KBM-7 (cell line): ENCODE results near the gene SMAD2.
"Not testable (repeated sequence)": the region's sequence is repeated elsewhere in the genome, so short reads cannot be mapped to it uniquely, and the experiment has no call there.

Experiments used
- DNase-seq: peaks from one replicate; pipeline ENCODE4 v3.0.0-alpha.2; 2015
- in situ Hi-C: fragments of 300-500 bp; cut with MboI; formaldehyde crosslinking; loops from 2 replicates; pipeline ENCODE4 v1.14.3; 2020; ENCODE audit warnings: low sequenced_read_pairs, low pct_unique_long_range_greater_than_20kb, mixed read lengths

The SMAD2 gene

DNA sequence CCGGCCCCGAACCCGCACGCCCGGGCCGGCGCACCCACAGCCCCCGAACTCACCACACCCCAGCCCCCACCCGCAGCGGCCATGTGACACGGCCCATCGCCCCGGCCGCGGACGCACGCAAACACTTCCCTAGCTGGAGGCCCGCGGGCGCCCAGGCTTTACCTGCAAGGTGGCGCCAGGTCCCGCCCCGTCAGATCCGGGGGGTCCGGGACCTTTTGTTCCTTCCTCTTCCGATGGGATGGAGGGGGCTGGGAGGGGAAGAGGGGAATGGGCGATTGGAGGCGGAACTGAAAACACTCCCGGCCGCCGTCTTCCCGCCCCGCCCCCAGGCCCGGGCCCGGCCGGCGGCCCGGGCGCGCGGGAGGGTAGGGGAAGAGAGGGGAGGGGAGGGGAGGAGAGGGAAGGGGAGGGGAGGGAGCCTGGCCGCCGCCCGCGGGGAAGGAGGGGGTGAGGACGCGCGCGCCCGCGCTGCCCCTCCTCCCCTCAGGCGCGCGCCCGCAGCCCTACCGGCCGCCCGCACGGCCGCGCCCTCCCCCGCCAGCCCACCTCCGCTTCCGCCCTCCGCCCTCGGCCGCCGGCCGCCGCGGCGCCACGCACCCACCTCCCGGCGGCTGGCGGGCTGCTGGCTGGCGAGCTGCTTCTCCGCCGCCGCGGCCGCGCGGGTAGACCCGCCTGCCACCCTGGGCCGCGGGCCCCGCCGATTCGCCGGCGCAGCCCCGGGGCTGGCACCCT, at the start of gene SMAD2:
TSS of gene SMAD2 (minus strand) at position 461 of the 732 bp plus-strand sequence. CDS start 33,903 bp downstream, outside the sequence.
- peak; percentile 86 for DNase-seq
- in situ Hi-C loops, result no loop called here

DNA sequence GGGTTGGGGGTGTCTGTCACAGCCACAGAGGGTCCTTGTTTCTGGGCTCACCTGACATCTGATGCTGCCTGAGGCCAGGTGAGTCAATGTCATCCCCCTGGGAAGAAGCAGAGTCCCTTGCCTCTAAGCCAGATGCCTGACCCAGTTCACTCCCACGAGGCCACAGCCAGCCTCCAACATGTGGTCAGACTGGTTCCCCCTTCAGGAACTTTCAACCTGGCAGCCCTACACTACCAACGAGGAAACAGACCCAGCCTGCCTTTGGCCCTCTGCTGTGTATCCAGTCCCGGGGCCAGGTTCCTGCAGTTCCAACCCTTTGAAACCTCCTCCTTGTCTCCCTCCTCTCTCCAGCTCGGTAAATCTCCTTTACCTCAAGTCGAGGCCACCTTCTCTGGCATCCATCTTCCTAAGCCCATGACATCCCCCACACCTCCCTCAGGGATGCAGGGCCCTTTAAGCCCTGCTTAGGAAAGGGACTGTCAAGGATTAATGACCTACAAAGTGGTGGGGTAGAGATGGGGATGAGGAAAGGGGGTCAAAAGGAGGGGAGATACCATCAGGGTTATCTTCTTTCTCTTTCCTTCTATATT, 49.2 kb upstream of the SMAD2 start:
- in situ Hi-C loops, result no loop called here
- DNase-seq, result peak; percentile 36

DNA sequence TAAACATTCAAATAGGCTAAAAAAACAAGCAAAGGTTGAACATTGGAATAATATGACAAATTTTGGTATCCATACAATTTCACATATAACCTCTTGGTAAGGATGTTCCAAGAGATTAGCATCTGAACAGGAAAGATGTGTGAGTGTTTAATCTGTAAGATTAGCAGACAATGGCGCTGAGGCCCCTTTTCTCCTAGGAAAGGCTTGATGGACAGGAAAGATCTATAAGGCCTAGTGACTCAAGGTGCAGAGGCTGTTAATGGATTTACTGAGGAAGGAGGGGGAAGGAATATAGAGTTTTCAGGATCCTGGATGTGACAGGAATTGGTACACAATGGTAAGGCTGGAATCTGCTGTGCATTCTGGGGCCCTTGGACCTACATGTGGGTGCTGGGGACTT, 48.1 kb upstream of the SMAD2 start:
- in situ Hi-C loops, result no loop called here
- no peak for DNase-seq

DNA sequence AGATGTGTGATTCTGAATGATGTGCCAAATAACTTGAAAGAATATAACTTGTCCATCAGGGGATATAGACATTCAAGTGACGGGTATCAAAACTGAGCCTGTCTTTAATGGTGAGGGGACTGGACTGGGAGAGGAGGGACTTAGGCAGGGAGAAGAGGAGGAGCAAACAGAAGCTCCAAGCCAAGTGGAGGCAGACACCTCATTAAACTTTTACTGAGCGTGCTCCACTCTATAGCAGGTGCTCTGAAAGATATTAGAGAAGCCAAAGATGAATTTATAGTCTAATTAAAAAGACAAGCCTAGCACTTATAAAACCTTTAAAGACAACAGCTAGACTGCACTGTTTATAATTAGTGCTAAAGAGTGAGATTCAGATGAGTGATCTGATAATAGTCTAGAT, 47.7 kb upstream of the SMAD2 start:
- in situ Hi-C loops, result no loop called here
- no peak for DNase-seq

DNA sequence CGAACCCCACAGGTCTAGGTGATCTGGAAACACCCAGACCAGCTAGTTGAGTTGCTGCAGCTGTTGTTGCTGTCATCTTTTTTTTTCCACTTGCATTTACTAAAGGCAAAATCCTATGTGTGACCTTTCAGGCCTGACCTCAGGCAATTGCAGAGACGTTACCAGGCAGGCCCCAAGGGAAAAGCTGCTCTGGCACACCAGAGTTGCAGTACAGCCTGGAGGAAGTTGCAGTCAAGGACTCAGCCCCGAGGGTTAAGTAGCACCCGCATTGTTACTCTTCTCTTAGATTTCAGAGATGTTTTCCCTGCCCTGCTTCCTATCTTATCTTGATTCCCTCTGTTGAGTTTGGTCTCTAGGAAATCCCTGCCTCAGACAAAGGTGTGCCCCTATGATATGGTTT, 45.2 kb upstream of the SMAD2 start:
- in situ Hi-C loops, result no loop called here
- DNase-seq, result peak; percentile 28

DNA sequence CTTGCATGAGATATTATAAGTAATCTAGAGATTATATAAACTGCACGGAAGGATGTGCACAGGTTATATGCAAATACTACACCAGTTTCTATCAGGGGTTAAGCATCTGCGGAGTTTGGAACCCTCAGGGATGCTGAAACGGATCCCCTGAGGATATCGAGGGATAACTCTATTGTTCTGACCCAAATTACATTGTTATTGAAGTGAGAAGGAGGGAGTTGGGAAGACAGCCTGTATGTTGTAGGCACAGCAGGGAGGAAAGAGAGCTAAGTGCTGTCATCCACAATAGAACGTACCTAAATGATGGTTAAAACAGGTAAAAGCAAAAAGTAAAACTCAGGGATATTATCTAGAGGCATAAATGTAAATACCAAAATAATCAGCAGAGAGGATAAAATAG, 44.6 kb upstream of the SMAD2 start:
- in situ Hi-C loops, result no loop called here
- no peak for DNase-seq

DNA sequence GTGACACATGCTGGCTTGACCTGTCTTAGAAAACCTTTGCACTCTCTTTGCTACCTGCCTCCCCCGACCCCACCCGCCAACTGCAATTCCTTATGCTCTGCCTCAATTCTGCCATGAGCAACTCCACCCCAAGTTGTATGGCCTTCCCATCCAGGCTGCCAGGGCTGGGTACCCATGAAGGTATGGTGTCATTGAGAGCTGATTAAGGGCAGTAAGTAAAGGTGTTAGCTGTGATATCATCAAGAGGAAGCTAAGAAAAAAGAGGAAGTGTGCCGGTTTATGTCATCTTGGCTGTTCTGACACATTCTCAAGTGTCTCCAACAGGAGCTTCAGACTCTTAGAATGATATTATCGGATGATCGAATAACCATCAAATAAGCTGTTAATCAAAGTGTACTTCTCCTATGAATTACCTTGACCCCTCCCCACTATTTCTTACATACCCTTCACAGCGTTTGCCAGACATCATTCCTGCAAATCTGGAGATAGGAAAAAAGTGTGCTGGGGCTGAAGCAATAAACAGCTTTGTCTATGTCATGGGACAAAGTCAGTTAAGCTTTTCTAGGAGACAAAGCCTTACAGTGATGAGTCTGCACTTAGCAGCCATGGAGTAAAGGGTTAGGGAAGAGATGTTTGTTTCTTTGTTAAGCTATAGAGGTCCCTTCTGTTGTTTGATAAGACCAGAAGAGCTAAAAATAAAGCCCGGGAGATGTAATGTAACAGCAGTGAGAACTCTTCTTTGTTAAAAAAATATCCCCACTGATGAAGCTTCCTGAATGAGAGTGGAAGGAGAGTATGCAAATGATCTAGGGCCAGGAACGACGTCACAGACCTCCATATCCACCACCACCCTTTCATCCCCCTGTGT, 40.4 kb upstream of the SMAD2 start:
- peak; percentile 86 for DNase-seq
- in situ Hi-C loops, result no loop called here

DNA sequence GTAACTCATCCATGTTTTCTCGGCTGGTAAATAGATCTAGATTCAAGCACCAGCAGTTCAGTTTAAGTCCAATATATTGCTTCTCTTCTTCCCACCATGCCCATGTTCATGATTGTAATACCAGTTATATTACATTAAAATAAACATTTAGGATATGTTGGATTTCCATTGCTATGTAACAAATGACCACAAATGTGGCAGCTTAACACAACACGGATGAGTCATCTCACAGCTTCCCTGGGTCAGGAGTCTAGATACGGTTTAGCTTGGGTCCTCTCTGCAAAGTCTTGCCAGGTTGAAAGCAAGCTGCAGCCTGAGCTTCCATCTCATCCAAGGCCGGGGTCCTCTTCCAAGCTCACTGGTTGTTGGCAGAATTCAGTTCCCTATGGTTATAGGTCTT, 39.4 kb upstream of the SMAD2 start:
- DNase-seq, result no peak
- in situ Hi-C loops, result no loop called here

DNA sequence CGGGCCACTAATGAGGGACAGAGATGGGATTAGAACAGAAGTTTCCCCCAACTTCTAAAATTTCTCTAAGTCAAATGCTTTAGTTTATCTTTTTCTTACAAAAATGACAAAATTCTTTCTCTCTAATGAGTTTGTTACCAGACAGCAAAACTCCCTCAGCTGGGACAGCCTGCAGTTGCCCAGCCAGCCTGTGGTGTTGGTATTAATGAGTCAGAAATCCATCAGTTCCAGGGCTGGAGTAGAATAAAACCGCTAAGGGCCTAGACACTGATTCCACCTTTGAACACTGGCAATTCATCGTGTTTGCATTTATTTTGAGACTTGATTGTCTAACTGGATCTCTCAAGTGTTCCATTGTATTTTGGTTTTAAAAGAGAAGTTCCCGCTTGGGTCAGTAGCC, 38.3 kb upstream of the SMAD2 start:
- in situ Hi-C loops, result no loop called here
- DNase-seq, result no peak

DNA sequence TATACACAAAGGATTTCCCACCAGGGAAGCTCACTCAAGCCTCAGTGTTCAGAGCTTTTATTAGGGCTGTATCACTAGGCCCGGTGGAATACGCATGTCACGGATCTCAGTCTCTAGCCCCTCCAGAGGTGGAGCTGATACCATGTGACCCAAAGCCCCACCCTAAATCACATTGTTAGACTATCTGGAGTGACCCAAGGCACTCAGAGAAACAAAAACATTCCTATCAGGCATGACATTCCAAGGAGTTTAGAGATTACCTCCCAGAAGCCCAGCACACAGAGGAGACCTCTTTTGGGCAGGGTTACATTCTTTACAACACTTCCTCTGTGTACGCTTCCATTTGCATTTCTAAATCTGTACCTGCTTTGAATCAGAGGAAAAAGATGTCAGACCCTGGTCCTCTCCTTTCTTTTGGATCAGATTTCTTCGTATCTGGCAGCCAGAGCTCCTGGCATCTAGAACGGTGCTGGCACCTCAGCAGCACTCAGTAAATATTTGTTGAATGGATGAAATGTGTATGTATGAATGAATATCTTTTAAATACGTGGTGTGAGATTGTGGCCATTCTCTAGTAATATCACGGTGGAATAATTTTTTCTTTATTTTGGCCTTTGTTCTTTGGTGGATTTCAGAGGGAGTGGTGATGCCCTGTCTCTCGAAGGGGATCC, 37.7 kb upstream of the SMAD2 start:
- DNase-seq, result no peak
- in situ Hi-C loops, result no loop called here

DNA sequence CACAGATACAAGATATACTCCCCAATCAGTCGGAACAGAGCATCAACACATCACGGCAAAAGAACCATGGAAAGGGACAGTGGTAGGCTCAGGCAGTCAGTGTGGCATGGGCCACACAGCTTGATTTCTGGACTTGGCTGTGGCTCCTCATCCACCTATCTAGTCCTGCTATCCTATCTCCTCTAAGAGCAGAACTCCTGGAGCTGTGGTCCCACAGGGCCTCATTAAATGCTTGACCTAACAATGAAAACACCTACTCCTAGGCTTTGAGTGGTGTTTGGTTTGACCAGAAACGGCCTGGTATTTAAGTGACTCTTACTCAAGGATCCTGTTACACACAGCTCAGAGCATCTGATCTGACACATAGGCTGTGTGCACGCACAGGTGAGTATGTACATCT, 33.6 kb upstream of the SMAD2 start:
- no peak for DNase-seq

DNA sequence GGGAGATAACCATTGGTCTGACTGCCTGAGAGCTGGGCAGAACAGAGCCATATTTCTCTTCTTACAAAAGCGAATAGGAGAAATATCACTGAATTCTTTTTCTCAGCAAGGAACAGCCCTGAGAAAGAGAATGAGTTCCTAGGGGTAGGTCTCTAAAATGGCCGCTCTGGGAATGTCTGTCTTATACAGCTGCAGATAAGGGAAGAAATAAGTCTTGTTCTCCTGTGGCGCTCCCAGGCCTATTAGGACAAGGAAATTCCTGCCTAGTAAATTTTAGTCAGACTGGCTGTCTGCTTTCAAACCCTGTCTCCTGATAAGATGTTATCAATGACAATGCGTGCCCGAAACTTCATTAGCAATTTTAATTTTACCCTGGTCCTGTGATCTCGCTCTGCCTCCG, 30.5 kb upstream of the SMAD2 start:
- in situ Hi-C loops, DNase-seq: not testable (repeated sequence)

More for the DNA sequence above, 33.6 kb upstream of the SMAD2 start:
- in situ Hi-C loops, result no loop called here

DNA sequence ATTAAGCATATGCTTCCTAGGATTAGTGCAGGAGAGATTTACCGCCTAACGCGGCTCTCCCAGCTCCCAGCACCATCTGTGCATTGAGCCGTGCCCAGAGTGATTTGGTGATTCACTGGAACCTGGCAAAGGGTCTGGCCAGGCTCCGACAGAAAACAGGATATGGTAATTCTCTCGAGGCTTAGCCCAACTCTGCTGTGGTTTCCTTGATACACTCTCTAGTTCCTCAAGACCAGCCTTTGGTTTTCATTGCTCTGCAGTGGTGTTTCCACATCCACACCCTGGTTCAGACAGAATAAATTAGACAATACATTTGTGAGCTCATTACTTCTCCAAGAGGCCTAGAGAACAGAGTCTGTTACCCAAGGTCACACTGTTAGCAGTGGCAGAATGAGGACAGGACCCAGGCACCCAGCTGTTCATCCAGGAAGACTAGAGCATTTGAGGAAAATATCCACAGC, 23.0 kb upstream of the SMAD2 start:
- DNase-seq, result peak; percentile 93
- in situ Hi-C loops, result no loop called here

DNA sequence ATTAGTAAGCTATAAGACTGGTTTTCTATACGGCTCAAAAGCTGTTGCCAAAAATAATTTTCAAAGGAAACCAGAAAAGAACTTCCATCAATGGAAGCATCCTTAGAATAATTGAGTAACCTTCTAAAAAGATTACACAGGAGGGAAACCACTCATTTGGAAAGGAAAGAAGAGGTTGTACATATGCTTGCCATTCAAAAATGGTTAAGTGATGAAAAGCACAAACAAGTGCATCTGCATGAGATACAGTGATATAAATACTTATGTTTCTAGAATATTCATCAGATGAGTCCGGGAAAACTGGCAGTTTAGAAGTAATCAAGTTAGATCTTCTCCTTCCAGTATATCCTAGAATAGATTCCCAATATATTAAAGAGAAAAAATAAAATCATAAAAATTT, 20.1 kb upstream of the SMAD2 start:
- DNase-seq, result no peak
- in situ Hi-C loops, result no loop called here

DNA sequence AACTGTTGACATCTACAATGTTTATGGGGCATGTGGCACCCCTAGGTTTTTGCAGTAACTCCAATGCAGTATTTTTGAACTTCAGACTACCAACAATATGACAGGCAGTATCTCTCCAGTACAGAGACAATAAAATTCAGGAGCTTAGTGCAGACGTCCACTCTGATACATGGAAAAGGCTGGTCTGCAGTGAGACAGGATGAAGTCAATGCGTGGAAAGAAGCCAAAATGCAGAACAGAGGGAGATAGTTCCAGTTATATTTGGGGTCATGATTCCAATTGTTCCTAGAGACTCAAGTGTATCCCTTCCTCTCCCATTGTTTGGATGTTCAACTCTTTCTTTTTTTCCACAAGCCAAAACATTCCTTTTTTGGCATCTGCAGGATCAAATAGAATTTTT, 18.7 kb upstream of the SMAD2 start:
- in situ Hi-C loops, result no loop called here
- no peak for DNase-seq

DNA sequence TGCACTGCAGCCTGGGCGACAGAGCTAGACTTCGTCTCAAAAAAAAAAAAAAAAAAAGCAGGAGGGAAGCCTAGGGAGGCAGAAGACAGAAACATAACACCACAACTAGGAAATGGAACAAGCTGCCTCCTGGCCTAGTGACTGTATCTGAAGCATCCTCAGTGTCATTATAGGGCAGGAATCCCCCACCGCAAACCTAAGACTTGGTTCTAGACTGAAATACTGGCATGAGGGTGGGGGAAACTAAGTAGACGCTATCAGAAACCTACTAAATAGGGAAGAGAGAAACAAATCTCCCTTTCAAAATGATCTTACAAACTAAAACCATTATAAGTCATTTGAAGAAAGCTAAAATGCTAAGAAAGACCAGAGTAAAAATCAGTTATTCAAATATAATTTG, 16.4 kb upstream of the SMAD2 start:
- in situ Hi-C loops, result no loop called here
- DNase-seq, result no peak

DNA sequence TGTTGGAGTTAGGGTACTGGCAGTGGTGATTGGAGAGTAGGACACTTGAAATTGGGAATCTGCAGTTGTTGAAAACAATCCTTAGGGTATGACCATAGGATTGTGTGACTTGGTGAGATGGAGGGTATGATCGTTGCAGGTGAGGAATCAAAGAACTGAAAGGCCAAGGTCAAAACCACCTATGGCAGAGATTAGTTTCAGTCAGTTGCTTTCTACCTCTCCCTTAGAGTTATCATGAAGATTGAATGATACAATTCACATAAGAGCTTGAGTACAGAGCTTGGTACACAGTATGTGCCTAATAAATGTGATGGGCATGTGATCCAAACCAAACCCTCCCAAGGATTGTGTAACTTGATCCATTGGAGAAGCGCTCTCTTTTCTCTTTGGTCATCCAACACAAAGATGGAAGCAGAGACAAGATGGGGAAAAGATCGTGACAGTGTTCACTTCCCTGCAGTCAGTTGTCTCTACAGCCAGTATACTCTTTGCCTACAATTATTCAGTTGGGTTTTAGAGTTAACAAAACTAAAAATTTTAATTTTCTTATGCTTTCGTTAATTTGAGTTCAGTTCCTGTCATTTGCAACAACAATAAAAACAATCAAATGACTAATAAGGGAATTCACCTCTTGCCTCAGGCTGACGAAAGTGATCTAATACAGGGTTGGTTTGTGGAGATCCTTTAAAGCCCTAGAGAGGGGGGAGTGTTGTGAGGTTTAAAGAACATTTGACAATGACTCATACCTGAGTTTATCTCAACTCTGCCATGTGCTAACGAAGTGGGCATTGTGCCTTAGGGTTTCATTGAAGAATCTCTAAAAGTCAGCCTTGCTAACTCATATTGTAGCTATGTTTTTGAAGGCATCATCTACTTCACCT, 14.8 kb upstream of the SMAD2 start:
- in situ Hi-C loops, result no loop called here
- DNase-seq, result no peak

DNA sequence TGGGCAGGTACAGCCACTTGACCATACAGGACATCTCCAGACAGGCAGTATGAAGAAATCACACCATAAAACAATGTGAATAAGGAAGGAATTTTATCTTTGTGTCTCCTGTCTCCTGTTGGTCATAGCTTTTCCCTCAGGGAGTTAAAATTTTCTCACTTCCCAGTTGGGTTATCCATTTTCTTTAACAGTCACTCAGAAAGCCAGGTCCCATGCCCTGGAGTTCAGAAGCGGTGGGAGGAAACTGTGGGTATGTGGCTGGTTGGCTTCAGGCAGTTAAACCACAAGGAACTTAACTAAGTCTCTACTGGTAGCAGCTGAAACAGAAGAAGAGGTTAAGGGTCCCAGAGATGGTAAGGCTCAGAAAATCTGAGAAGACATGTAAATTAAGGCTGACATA, 6.5 kb upstream of the SMAD2 start:
- in situ Hi-C loops, result no loop called here
- peak; percentile 84 for DNase-seq
